ENCODE results near the gene IFNL1.

IFNL1 gene

DNA sequence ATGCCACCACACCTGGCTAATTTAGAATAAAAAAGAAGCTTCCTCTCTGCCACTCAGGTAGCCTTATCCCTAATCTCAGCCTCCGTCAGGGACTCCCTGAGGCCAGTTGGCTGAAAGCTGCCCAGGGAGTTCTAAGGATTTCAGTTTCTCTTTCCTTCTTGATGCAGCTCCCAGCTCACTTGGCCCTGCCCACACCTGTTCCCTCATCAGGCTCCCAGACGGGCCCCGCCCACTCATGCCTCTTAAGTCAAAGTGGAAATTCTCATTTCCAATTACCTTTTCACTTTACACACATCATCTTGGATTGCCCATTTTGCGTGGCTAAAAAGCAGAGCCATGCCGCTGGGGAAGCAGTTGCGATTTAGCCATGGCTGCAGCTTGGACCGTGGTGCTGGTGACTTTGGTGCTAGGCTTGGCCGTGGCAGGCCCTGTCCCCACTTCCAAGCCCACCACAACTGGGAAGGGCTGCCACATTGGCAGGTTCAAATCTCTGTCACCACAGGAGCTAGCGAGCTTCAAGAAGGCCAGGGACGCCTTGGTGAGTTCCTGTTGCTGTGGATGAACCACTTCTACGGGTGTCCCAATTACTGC is at the start of gene IFNL1:
Gene IFNL1, plus strand, starts transcription at position 353 of the 591 bp plus-strand sequence. Its CDS starts 15 bp downstream, at position 368.
- Histone ChIP-seq H3K9me3 (ENCODE audit: control insufficient read depth, insufficient read depth, low read length) (no peaks in the 10 kb centered on the region), H3K4me2 (ENCODE audit: low read length) (no peak within 1 kb of the TSS), H3K27ac (ENCODE audit: low read depth, low read length) (no peak within 1 kb of the TSS), H3K36me3 (ENCODE audit: control insufficient read depth, low read length) (no peaks in the 10 kb centered on the region), H3F3A (ENCODE audit: control insufficient read depth, insufficient read depth) (no peaks in the 10 kb centered on the region), H4K20me1 (ENCODE audit: control insufficient read depth, insufficient read depth, low read depth, low read length) (no peaks in the 10 kb centered on the region), H3K79me2 (ENCODE audit: control insufficient read depth, low read length) (no peaks in the 10 kb centered on the region), H3K9me2 (replicated peaks; ENCODE audit: control insufficient read depth, low read length) (no peaks in the 10 kb centered on the region), H3K27me3 (ENCODE audit: control insufficient read depth, low read length) (peaks cover 5% of the 10 kb centered on the region; the same call in 1 of the 2 replicates), H3K4me1 (ENCODE audit: control insufficient read depth, low read length) (no peaks in the 10 kb centered on the region), H3K4me3 (ENCODE audit: low read length) (no peak within 1 kb of the TSS)
- TF ChIP-seq EZH2phosphoT487 (IDR thresholded peaks at IDR 0.05; ENCODE audit: borderline replicate concordance, low read length), result no peak
- TF ChIP-seq, protein P1, sequence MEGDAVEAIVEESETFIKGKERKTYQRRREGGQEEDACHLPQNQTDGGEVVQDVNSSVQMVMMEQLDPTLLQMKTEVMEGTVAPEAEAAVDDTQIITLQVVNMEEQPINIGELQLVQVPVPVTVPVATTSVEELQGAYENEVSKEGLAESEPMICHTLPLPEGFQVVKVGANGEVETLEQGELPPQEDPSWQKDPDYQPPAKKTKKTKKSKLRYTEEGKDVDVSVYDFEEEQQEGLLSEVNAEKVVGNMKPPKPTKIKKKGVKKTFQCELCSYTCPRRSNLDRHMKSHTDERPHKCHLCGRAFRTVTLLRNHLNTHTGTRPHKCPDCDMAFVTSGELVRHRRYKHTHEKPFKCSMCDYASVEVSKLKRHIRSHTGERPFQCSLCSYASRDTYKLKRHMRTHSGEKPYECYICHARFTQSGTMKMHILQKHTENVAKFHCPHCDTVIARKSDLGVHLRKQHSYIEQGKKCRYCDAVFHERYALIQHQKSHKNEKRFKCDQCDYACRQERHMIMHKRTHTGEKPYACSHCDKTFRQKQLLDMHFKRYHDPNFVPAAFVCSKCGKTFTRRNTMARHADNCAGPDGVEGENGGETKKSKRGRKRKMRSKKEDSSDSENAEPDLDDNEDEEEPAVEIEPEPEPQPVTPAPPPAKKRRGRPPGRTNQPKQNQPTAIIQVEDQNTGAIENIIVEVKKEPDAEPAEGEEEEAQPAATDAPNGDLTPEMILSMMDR (IDR thresholded peaks at IDR 0.05; ENCODE audit: low read depth, low read length, poor library complexity, severe bottlenecking), result no peak

DNA sequence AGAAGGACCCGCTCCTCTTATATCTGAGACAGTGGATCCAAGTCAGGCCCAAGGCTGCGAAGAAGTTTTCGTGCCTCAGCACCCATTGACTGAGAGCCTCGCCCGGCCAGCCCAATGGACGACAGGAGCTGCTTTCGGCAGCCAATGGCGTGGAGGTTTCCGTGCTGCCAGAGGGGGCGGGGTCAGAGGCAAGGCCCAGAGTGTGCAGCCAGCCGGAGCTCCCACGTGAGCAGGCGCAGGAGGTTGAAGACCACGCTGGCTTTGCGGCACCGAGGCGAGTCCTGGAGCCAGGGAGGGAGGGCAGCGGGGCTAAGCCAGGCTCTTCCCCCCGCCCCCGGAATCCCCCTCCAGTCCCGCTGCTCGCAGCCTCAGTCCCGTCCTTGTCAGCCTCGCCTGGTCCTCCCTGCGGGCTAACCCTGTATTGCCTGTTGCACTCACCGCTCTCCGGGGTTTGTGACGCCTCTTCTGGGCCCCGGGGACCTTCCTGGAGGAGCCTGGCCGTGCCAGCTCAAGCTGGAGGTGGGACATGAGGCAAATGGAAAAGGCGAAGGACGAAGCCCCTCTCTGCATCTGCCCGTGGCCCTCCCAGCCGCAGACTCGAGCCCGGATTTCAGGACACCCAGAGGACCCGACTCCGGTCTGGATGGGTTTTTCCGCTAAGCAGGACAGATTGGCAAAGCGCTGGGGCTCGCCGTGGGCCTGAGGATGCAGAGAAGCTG is 49.1 kb upstream of the IFNL1 start:
- Histone ChIP-seq H4K20me1 (ENCODE audit: control insufficient read depth, insufficient read depth, low read depth, low read length) (no peaks in the 10 kb centered on the region), H3K27me3 (ENCODE audit: control insufficient read depth, low read length) (no peaks in the 10 kb centered on the region), H3K79me2 (ENCODE audit: control insufficient read depth, low read length) (no peaks in the 10 kb centered on the region), H3K36me3 (ENCODE audit: control insufficient read depth, low read length) (no peaks in the 10 kb centered on the region), H3K4me3 (ENCODE audit: low read length) (no peak overlapping the region), H3F3A (ENCODE audit: control insufficient read depth, insufficient read depth) (no peaks in the 10 kb centered on the region), H3K4me1 (ENCODE audit: control insufficient read depth, low read length) (peaks cover 5% of the 10 kb centered on the region), H3K27ac (ENCODE audit: low read depth, low read length) (no peak overlapping the region), H3K9me3 (ENCODE audit: control insufficient read depth, insufficient read depth, low read length) (no peaks in the 10 kb centered on the region), H3K4me2 (ENCODE audit: low read length) (no peak overlapping the region), H3K9me2 (replicated peaks; ENCODE audit: control insufficient read depth, low read length) (no peaks in the 10 kb centered on the region)
- TF ChIP-seq, protein P1 (IDR thresholded peaks at IDR 0.05; ENCODE audit: low read depth, low read length, poor library complexity, severe bottlenecking), result no peak

DNA sequence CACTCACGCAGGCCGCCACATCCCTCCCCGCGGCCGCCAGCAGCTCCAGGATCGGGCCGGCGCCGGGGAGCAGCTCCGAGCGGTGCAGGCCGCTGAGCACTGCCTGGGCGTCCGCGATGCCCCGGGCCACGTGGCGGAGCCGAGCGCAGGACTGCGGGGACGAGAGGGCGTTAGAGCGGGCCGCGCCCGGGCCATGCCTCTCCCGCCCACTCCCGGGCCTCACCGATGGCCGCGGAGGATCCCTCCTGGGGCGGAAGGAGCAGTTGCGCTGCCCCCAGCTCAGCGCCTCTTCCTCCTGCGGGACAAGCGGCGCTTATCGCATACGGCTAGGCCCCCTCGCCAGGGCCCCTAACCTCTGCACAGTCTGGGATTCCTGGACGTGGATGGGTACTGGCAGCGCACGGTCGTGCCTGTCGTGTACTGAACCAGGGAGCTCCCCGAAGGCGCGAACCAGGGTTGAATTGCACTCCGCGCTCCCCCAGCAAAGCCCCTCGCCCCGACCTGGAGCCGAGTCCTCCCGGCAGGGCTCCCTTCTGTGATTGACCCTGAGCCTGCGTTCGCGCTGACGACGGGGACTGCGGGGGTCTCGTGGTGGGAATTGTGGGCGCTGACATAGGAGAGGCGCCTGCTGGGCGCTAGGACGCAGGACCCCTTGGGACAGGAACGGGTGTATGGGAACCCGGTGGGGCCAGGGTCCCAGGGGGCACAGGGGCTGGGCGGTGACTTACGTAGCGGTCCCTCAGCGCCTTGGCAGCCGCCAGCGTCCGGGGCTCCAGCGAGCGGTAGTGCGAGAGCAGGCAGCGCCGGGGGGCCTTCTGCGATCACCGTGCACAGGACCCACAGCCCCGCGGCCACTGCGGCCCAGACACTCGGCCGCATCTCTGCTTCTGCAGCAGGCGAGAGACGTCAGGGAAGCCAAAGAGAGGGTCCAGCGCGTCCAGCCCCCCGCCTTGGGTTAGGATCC is 48.2 kb upstream of the IFNL1 start:
- Histone ChIP-seq H3K4me2 (ENCODE audit: low read length) (no peak overlapping the region), H3K9me3 (ENCODE audit: control insufficient read depth, insufficient read depth, low read length) (no peaks in the 10 kb centered on the region), H3K79me2 (ENCODE audit: control insufficient read depth, low read length) (no peaks in the 10 kb centered on the region), H3K4me1 (ENCODE audit: control insufficient read depth, low read length) (peaks cover 13% of the 10 kb centered on the region), H3K27ac (ENCODE audit: low read depth, low read length) (no peak overlapping the region), H3K27me3 (ENCODE audit: control insufficient read depth, low read length) (no peaks in the 10 kb centered on the region), H3K9me2 (replicated peaks; ENCODE audit: control insufficient read depth, low read length) (no peaks in the 10 kb centered on the region), H3K4me3 (ENCODE audit: low read length) (no peak overlapping the region), H4K20me1 (ENCODE audit: control insufficient read depth, insufficient read depth, low read depth, low read length) (no peaks in the 10 kb centered on the region), H3F3A (ENCODE audit: control insufficient read depth, insufficient read depth) (no peaks in the 10 kb centered on the region), H3K36me3 (ENCODE audit: control insufficient read depth, low read length) (no peaks in the 10 kb centered on the region)
- TF ChIP-seq EZH2phosphoT487 (IDR thresholded peaks at IDR 0.05; ENCODE audit: borderline replicate concordance, low read length), result no peak
- TF ChIP-seq, protein P1 (IDR thresholded peaks at IDR 0.05; ENCODE audit: low read depth, low read length, poor library complexity, severe bottlenecking), result no peak

All from DOHH2 (cell line).